ENCODE measurements around the gene PLCH1.

- TF ChIP-seq POLR2AphosphoS5 (IDR thresholded peaks at IDR 0.05; ENCODE audit: low read depth, low read length) = no peak
- no peak for TF ChIP-seq EZH2 (IDR thresholded peaks at IDR 0.05)
- TF ChIP-seq, protein P1, sequence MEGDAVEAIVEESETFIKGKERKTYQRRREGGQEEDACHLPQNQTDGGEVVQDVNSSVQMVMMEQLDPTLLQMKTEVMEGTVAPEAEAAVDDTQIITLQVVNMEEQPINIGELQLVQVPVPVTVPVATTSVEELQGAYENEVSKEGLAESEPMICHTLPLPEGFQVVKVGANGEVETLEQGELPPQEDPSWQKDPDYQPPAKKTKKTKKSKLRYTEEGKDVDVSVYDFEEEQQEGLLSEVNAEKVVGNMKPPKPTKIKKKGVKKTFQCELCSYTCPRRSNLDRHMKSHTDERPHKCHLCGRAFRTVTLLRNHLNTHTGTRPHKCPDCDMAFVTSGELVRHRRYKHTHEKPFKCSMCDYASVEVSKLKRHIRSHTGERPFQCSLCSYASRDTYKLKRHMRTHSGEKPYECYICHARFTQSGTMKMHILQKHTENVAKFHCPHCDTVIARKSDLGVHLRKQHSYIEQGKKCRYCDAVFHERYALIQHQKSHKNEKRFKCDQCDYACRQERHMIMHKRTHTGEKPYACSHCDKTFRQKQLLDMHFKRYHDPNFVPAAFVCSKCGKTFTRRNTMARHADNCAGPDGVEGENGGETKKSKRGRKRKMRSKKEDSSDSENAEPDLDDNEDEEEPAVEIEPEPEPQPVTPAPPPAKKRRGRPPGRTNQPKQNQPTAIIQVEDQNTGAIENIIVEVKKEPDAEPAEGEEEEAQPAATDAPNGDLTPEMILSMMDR (IDR thresholded peaks at IDR 0.05 in 2 of 3, conservative IDR thresholded peaks at IDR 0.05 in 1 of 3; ENCODE audit: borderline replicate concordance in 1 of 3, insufficient read depth in 1 of 3, low read depth in 2 of 3, low read length in 2 of 3) = no peak
- no peak for TF ChIP-seq ZBTB33 (IDR thresholded peaks at IDR 0.05; ENCODE audit: extremely low read depth, insufficient replicate concordance, low read length)
- TF ChIP-seq CEBPB (IDR thresholded peaks at IDR 0.05; ENCODE audit: low read depth) = no peak
- TF ChIP-seq ZFX (IDR thresholded peaks at IDR 0.05) = no peak
These were observed 242.2 kb downstream of the PLCH1 start for GRCh38 chr3:155502630-155503029.
